Hepatocyte (in vitro differentiated cells): ENCODE measurements around the gene SYT12. TPM values are rescaled to one million over a fixed set of nuclear protein-coding genes. Genes with fewer than 3 reads are reported as not detected.

Experiments used
- DNase-seq: peaks from one replicate; pipeline ENCODE4 v3.0.0-alpha.2; 2016; ENCODE audit warnings: low spot score
- H2AFZ ChIP-seq: fragments of 200-600 bp; sonication (generic); 2 replicates; pipeline ENCODE4 v1.6.0; 2016; ENCODE audit warnings: antibody characterized with exemption, mild to moderate bottlenecking
- H3K27ac ChIP-seq: fragments of 200-600 bp; sonication (generic); 2 replicates; pipeline ENCODE4 v1.5.1; 2016; ENCODE audit warnings: mild to moderate bottlenecking
- H3K27me3 ChIP-seq: fragments of 200-600 bp; sonication (generic); 2 replicates; pipeline ENCODE4 v1.6.1; 2016
- H3K36me3 ChIP-seq: fragments of 200-600 bp; sonication (generic); replicated peaks from 2 replicates; pipeline ENCODE4 v1.5.1; 2016; ENCODE audit warnings: low read depth; ENCODE audit not compliant: insufficient read depth
- H3K4me1 ChIP-seq: fragments of 200-600 bp; sonication (generic); 2 replicates; pipeline ENCODE4 v1.5.1; 2016; ENCODE audit warnings: mild to moderate bottlenecking, moderate library complexity; ENCODE audit not compliant: insufficient read depth
- H3K4me2 ChIP-seq: fragments of 200-600 bp; sonication (generic); 2 replicates; pipeline ENCODE4 v1.6.0; 2016
- H3K4me3 ChIP-seq: fragments of 200-600 bp; sonication (generic); 2 replicates; pipeline ENCODE4 v1.5.1; 2016; ENCODE audit warnings: mild to moderate bottlenecking
- H3K79me2 ChIP-seq: fragments of 200-600 bp; sonication (generic); 2 replicates; pipeline ENCODE4 v1.6.0; 2017; ENCODE audit warnings: mild to moderate bottlenecking
- H3K9me2 ChIP-seq: fragments of 200-600 bp; sonication (generic); replicated peaks from 2 replicates; pipeline ENCODE4 v1.6.0; 2017; ENCODE audit warnings: mild to moderate bottlenecking; ENCODE audit not compliant: insufficient read depth
- H3K9me3 ChIP-seq: fragments of 200-600 bp; sonication (generic); 2 replicates; pipeline ENCODE4 v1.5.1; 2016; ENCODE audit warnings: low read depth, mild to moderate bottlenecking
- H4K20me1 ChIP-seq: fragments of 200-600 bp; sonication (generic); 2 replicates; pipeline ENCODE4 v1.6.0; 2016; ENCODE audit warnings: mild to moderate bottlenecking; ENCODE audit not compliant: insufficient read depth, poor library complexity, severe bottlenecking
- CTCF ChIP-seq: fragments of 200-600 bp; sonication (generic); IDR thresholded peaks from 2 replicates; pipeline ENCODE4 v1.5.1; 2016; ENCODE audit warnings: antibody characterized with exemption, mild to moderate bottlenecking; ENCODE audit not compliant: poor library complexity
- EZH2 ChIP-seq: fragments of 200-600 bp; sonication (generic); IDR thresholded peaks from 2 replicates; pipeline ENCODE4 v1.6.1; 2016; ENCODE audit warnings: antibody characterized with exemption, mild to moderate bottlenecking, borderline replicate concordance
- EZH2phosphoT487 ChIP-seq: fragments of 200-600 bp; sonication (generic); IDR thresholded peaks from one replicate; pipeline ENCODE4 v1.6.1; 2018; ENCODE audit warnings: antibody characterized with exemption, mild to moderate bottlenecking, low read depth, moderate library complexity; ENCODE audit not compliant: unreplicated experiment, severe bottlenecking
- WGBS: methylation state at CpG from one replicate; pipeline ENCODE4 v1.1.6; 2016; ENCODE audit warnings: low lambda C conversion rate; ENCODE audit errors: missing lambda C conversion rate; 5-methylcytosine and 5-hydroxymethylcytosine counted together
- polyA plus RNA-seq: library from polyadenylated mRNA; unstranded; fragments of >200 nt; fragmentation: Nextera tagmentation; extraction: Ambion mirVana; gene quantifications from 2 replicates; pipeline ENCODE4 v1.2.1, GENCODE V29; 2016
- total RNA-seq: library from RNA; depleted of rRNA; stranded (reverse); fragments of >200 nt; gene quantifications from 2 replicates; pipeline ENCODE4 v1.2.3, GENCODE V29; 2014

Gene SYT12
- total and polyA plus RNA-seq, 2 experiments from 2014 or later, result 0.27 to 0.50 TPM

GRCh38 chr11:67053896-67054329 lies 31.0 kb downstream of the SYT12 start:
- TF ChIP-seq EZH2, result no peak
- peak; percentile 86 for TF ChIP-seq CTCF
- Histone ChIP-seq H2AFZ (no peak overlapping the region), H4K20me1 (no peaks in the 10 kb centered on the region), H3K4me1 (peaks cover 31% of the 10 kb centered on the region), H3K9me3 (no peaks in the 10 kb centered on the region), H3K27ac (peak overlapping the region; percentile 91), H3K36me3 (no peaks in the 10 kb centered on the region), H3K27me3 (no peaks in the 10 kb centered on the region), H3K4me3 (no peak overlapping the region), H3K4me2 (no peak overlapping the region), H3K79me2 (peaks cover 21% of the 10 kb centered on the region), H3K9me2 (no peaks in the 10 kb centered on the region)
- DNase-seq, result peak; percentile 87
- 30% methylated on average over 6 of the region's 7 CpGs for WGBS

GRCh38 chr11:67054346-67054835 lies 31.5 kb downstream of the SYT12 start:
- WGBS, result 67% methylated on average over 9 of the region's 9 CpGs
- Histone ChIP-seq H4K20me1 (no peaks in the 10 kb centered on the region), H3K36me3 (no peaks in the 10 kb centered on the region), H3K9me2 (no peaks in the 10 kb centered on the region), H3K4me3 (no peak overlapping the region), H3K27me3 (no peaks in the 10 kb centered on the region), H3K4me2 (no peak overlapping the region), H2AFZ (no peak overlapping the region), H3K27ac (peak overlapping the region; percentile 91), H3K79me2 (peaks cover 21% of the 10 kb centered on the region), H3K4me1 (peaks cover 31% of the 10 kb centered on the region), H3K9me3 (no peaks in the 10 kb centered on the region)
- peak; percentile 68 for DNase-seq
- TF ChIP-seq EZH2phosphoT487 (no peak), EZH2 (no peak), CTCF (no peak)

- Histone ChIP-seq H3K79me2 (peaks cover 21% of the 10 kb centered on the region), H3K4me2 (peak overlapping the region; percentile 95), H3K9me3 (no peaks in the 10 kb centered on the region), H2AFZ (no peak overlapping the region), H3K9me2 (no peaks in the 10 kb centered on the region), H3K27me3 (no peaks in the 10 kb centered on the region), H3K36me3 (no peaks in the 10 kb centered on the region), H3K4me1 (peaks cover 31% of the 10 kb centered on the region), H3K27ac (peak overlapping the region; percentile 95), H4K20me1 (no peaks in the 10 kb centered on the region), H3K4me3 (no peak overlapping the region)
- DNase-seq, result peak; percentile 95
- TF ChIP-seq EZH2phosphoT487, result no peak
- no peak for TF ChIP-seq CTCF
- TF ChIP-seq EZH2, result no peak
- WGBS, result 61% methylated on average over 9 of the region's 10 CpGs
These were observed 32.0 kb downstream of the SYT12 start for GRCh38 chr11:67054836-67055523.
